HG02943 (cell line): Measurements from ENCODE around the gene PHC2.

Source experiments
- ATAC-seq: cut with Tn5 transposase; IDR thresholded peaks from one replicate; pipeline ENCODE4 v1.9.1; 2021; ENCODE audit warnings: mild to moderate bottlenecking, low read depth, moderate library complexity; ENCODE audit not compliant: unreplicated experiment

The PHC2 gene

DNA sequence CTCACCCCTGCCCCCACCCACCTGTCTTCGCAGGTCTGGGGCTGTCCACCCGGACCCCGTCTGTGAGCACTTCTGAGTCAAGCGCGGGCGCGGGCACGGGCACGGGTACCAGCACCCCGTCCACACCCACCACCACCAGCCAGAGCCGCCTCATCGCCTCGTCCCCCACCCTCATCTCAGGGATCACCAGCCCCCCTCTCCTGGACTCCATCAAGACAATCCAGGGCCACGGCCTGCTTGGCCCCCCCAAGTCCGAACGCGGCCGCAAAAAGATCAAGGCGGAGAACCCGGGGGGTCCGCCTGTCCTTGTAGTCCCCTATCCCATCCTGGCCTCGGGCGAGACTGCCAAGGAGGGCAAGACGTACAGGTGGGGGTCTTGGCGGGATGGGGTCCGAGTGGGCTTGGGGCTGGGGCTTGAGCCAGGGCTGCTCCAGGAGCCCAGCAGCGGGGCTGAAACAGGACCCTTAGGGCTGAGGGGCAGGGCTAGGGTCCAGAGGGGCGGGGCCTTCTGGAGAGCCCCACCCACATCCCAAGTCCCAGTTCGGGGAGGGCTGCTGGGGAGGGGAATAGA, 150.7 kb downstream of the PHC2 start:
- no peak for ATAC-seq

DNA sequence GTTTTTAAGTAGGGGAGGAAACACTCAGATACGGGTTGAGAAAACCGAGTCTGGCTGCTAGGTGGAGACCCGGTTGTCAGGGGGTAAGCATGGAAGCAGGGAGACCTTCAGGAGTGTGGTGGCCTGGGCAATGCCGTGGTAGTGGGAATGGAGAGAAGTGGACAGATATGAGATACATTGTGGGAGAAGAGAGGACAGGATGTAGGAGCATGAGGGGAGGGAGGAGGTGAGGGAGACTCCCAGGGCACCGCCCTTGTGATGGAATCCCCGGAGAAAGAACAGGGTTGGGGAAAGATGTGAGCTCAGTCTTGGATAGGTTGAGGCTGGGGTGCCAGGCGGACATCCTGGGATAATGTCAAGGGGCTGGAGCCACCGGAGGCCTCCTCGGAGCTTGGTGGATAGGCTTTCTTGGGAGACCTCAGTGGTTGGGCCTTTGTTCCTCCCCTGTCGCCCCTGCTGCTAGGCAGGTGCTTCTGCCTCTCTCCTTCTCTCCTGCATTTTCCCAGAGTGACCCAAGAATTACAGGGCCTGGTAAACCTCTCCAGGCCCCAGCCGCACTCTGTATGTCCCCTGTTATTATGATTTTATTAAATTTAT, 153.3 kb downstream of the PHC2 start:
- no peak for ATAC-seq

GRCh38 chr1:33276573-33277298, 154.2 kb downstream of the PHC2 start:
- no peak for ATAC-seq

GRCh38 chr1:33275706-33276572, 155.0 kb downstream of the PHC2 start:
- no peak for ATAC-seq

DNA sequence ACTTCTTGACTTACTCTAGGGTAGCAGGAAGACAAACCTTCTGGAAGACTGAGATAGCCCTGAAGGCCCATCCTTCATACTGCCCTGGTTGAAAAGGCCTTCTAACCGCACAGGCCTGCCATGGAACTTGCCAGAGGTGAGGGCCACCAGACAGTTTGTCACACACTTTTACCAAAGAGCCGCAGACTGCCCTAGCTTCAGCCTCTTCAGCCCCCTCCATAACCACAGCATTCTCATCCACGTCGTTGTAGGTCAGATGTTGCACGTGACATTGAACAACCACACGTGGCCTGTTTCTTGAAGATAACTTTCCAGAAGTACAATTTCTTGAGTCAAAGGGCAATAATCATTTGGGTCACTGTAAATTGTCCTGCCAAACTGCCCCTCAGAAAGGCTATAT, 155.7 kb downstream of the PHC2 start:
- no peak for ATAC-seq

DNA sequence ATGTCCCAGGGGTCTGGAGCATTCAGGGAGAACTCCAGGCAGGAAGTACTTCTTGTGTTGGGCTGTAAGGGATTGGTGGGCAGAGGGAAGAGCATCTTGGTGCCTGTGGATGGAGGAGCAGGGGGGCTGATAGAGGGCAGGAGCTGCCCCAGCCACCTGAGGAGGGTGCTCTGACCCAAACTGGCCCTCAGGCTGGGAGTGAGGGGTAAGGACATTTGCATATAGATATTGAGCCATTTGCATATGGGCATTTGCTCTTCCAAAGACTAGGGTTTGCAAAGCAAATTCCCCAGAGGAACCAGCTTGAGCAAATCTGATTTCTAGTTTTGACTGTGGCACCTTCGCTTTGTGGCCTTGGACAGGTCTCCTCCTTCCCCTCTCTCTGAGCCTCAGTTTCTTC, 156.4 kb downstream of the PHC2 start:
- ATAC-seq, result no peak

GRCh38 chr1:33273961-33274371, 156.9 kb downstream of the PHC2 start:
- ATAC-seq, result no peak
